OCI-LY1 (cell line): ENCODE measurements around the gene LARP1B.

Experiments used
- CTCF ChIP-seq: fragments of 200-600 bp; sonication (generic), shearing (Covaris generic); IDR thresholded peaks from 2 replicates; pipeline ENCODE4 v1.5.1; 2017; ENCODE audit warnings: mild to moderate bottlenecking, antibody characterized with exemption, low read length, moderate library complexity, mixed read lengths
- EZH2 ChIP-seq: fragments of 200-600 bp; sonication (generic), shearing (Covaris generic); IDR thresholded peaks from 2 replicates; pipeline ENCODE4 v1.8.0; 2017; ENCODE audit warnings: borderline replicate concordance, mixed run types, mild to moderate bottlenecking, antibody characterized with exemption, low read length, moderate library complexity, mixed read lengths

- TF ChIP-seq CTCF (no peak), EZH2 (no peak)
Measured at GRCh38 chr4:128056396-128056795, 4.7 kb upstream of the LARP1B start.
